Adrenal gland (tissue), 12 donors: ENCODE results near the gene ATOH8. TPM values are rescaled to one million over a fixed set of nuclear protein-coding genes. Genes with fewer than 3 reads are reported as not detected.
A peak's percentile ranks its signal among the peaks of the same experiment; 100 is the strongest.

ENCODE experiments used
- DNase-seq, 7 donors: peaks; one replicate each; pipeline ENCODE4 v3.0.0-alpha.2; 2019 to 2020
- H3K27ac ChIP-seq, 5 donors: fragments of 200-600 bp; sonication (generic) in 4 of 5; 1 replicate in 3 of 5; 2 replicates in 2 of 5; pipeline versions ENCODE4 v1.5.1 to v1.8.0; 2016 to 2020; ENCODE audit warnings: mild to moderate bottlenecking in 1 of 5
- H3K27me3 ChIP-seq: fragments of 200-600 bp; 2 replicates; pipeline ENCODE4 v1.8.0; 2021
- H3K36me3 ChIP-seq, 2 donors: fragments of 200-600 bp; replicated peaks in 1 of 2; 1 replicate in 1 of 2; 2 replicates in 1 of 2; pipeline versions ENCODE4 v1.5.1 to v1.8.0; 2018 to 2022
- H3K4me1 ChIP-seq, 2 donors: fragments of 200-600 bp; replicated peaks in 1 of 2; 1 replicate in 1 of 2; 2 replicates in 1 of 2; pipeline versions ENCODE4 v1.5.1 to v1.8.0; 2018 to 2021
- H3K4me3 ChIP-seq, 4 donors: fragments of 200-600 bp; sonication (generic) in 3 of 4; one replicate each; pipeline ENCODE4 v1.5.1; 2016 to 2018
- H3K9me3 ChIP-seq, 3 donors: fragments of 200-600 bp; sonication (generic) in 1 of 3; replicated peaks in 1 of 3; 1 replicate in 2 of 3; 2 replicates in 1 of 3; pipeline versions ENCODE4 v1.5.1 to v1.8.0; 2016 to 2021
- CTCF ChIP-seq, 6 experiments: fragments of 450-650 bp in 4 of 6; fragments of 200-600 bp in 2 of 6; sonication (generic) in 1 of 6; IDR thresholded peaks; 1 replicate in 5 of 6; 2 replicates in 1 of 6; pipeline versions ENCODE4 v1.5.1 to v1.8.0; 2016 to 2021; ENCODE audit warnings: antibody characterized with exemption in 6 of 6, mild to moderate bottlenecking in 2 of 6, moderate library complexity in 1 of 6
- POLR2A ChIP-seq, 2 donors: fragments of 450-650 bp; IDR thresholded peaks; one replicate each; pipeline ENCODE4 v1.6.1; 2017; ENCODE audit warnings: antibody characterized with exemption in 2 of 2, mild to moderate bottlenecking in 2 of 2, moderate library complexity in 1 of 2
- WGBS, 4 donors: extraction: QIAGEN DNeasy Blood & Tissue Kit in 2 of 4; methylation state at CpG; one replicate each; pipeline versions ENCODE4 v1.1.5 to v1.1.7; 2013 to 2017; 5-methylcytosine and 5-hydroxymethylcytosine counted together
- intact Hi-C, 2 donors: fragments of 100-400 bp; cut with DNase I; formaldehyde crosslinking; loops; one replicate each; pipeline versions ENCODE4 v1.14.1 to v1.15.0; 2022 to 2023
- polyA plus RNA-seq, 3 donors: library from polyadenylated mRNA; stranded (reverse); fragments of 200-250 nt in 2 of 3; fragments of 350-450 nt in 1 of 3; fragmentation: Illumina TruSeq in 1 of 3; extraction: RNeasy Lipid Tissue Mini Kit (QIAGEN cat#74804) in 1 of 3; gene quantifications; one replicate each; pipeline ENCODE4 v1.2.3, GENCODE V29; 2013 to 2014
- total RNA-seq, 9 donors: library from RNA; depleted of rRNA in 4 of 9; stranded (reverse); fragments of >200 nt in 4 of 9; fragments of 120-200 nt in 1 of 9; fragmentation: NEBNext Ultra II Directional in 1 of 9; extraction: Animal tissue kit (Norgen Biotek cat#: 25700) in 1 of 9; gene quantifications; one replicate each; pipeline versions ENCODE4 v1.1.0 to v1.2.4, GENCODE V29; 2013 to 2023
- donor health status: healthy with polysubstance abuse.
- donor health status: Bipolar disorder and iron deficiency.
- donor health status: DM: yes; HTN: yes; CAD: no.
- donor health status: DM: no; HTN: no; CAD: no.
- donor health status: DM: no; HTN: no; CAD: no.
- donor health status: DM: yes; HTN: yes; CAD: no.

The ATOH8 gene
- total and polyA plus RNA-seq, 12 donors = 0.88 to 44.0 (median 6.0) TPM

- DNase-seq = no peak
- Histone ChIP-seq H3K27me3 (peaks cover 19% of the 10 kb centered on the region), H3K9me3 (no peaks in the 10 kb centered on the region), H3K36me3 (no peaks in the 10 kb centered on the region), H3K4me3 (peak overlapping the region in 1 of 4 donors; percentile 77), H3K27ac (peak overlapping the region in 2 of 5 donors; percentile 63 to 78), H3K4me1 (peaks cover 22 to 34% of the 10 kb centered on the region in 2 donors)
- TF ChIP-seq CTCF (IDR thresholded peaks at IDR 0.05) (no peak), POLR2A (IDR thresholded peaks at IDR 0.05) (no peak)
- WGBS, 4 donors = 23 to 33% (median 30%) methylated on average over 20 to 29 of the region's 29 CpGs
- intact Hi-C loops = loop anchor here in 1 of 2 donors (5.0 kb wide), 1 partner anchor 59 kb away; no protein-coding TSS in a partner anchor
Measured at GRCh38 chr2:85753035-85753524, 711 bp upstream of the ATOH8 start.

DNA sequence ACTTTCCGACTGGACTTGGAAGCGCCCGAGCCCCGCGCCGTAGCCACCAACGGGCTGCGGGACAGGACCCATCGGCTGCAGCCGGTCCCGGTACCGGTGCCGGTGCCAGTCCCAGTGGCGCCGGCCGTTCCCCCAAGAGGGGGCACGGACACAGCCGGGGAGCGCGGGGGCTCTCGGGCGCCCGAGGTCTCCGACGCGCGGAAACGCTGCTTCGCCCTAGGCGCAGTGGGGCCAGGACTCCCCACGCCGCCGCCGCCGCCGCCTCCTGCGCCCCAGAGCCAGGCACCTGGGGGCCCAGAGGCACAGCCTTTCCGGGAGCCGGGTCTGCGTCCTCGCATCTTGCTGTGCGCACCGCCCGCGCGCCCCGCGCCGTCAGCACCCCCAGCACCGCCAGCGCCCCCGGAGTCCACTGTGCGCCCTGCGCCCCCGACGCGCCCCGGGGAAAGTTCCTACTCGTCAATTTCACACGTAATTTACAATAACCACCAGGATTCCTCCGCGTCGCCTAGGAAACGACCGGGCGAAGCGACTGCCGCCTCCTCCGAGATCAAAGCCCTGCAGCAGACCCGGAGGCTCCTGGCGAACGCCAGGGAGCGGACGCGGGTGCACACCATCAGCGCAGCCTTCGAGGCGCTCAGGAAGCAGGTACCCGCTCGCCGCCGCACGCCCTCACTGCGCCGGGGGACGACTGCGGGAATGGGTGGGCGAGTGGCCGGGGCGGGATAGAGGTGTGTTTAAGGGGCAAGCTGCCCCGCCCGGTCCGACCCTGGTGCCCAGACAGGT, 713 bp downstream of the ATOH8 start:
- H3K9me3 ChIP-seq = no peaks in the 10 kb centered on the region
- H3K4me3 ChIP-seq = peak overlapping the region in 2 of 4 donors; percentile 33 to 77
- peak in 2 of 6 experiments; percentile 4 to 24 for TF ChIP-seq CTCF (IDR thresholded peaks at IDR 0.05)
- no peak for TF ChIP-seq POLR2A (IDR thresholded peaks at IDR 0.05)
- intact Hi-C loops = loop anchor here in 1 of 2 donors (5.0 kb wide), 1 partner anchor 58 kb away; no protein-coding TSS in a partner anchor
- H3K36me3 ChIP-seq = no peaks in the 10 kb centered on the region
- 0 to 1% (median 0%) methylated on average over 1 to 93 of the region's 93 CpGs for WGBS, 4 donors
- peak overlapping the region in 2 of 5 donors; percentile 63 to 78 for H3K27ac ChIP-seq
- peaks cover 19% of the 10 kb centered on the region for H3K27me3 ChIP-seq
- peaks cover 22 to 34% of the 10 kb centered on the region in 2 donors for H3K4me1 ChIP-seq
- peak in 3 of 7 donors; percentile 28 to 34 (median 31) for DNase-seq

GRCh38 chr2:85755122-85756027, 1.6 kb downstream of the ATOH8 start:
- peaks cover 22 to 34% of the 10 kb centered on the region in 2 donors for H3K4me1 ChIP-seq
- DNase-seq = no peak
- H3K27me3 ChIP-seq = peaks cover 19% of the 10 kb centered on the region
- H3K9me3 ChIP-seq = no peaks in the 10 kb centered on the region
- H3K36me3 ChIP-seq = no peaks in the 10 kb centered on the region
- 3 to 7% (median 3%) methylated on average over 11 to 33 of the region's 33 CpGs for WGBS, 4 donors
- H3K27ac ChIP-seq = peak overlapping the region in 1 of 5 donors; percentile 0
- intact Hi-C loops = no loop called here
- TF ChIP-seq CTCF (IDR thresholded peaks at IDR 0.05) (no peak), POLR2A (IDR thresholded peaks at IDR 0.05) (no peak)
- H3K4me3 ChIP-seq = peak overlapping the region in 2 of 4 donors; percentile 33 to 77

- no peak overlapping the region for H3K27ac ChIP-seq
- no peak for DNase-seq
- peaks cover 19% of the 10 kb centered on the region for H3K27me3 ChIP-seq
- WGBS, 4 donors = 72 to 100% (median 89%) methylated on average over 3 to 6 of the region's 6 CpGs
- H3K4me3 ChIP-seq = peak overlapping the region in 1 of 4 donors; percentile 77
- TF ChIP-seq CTCF (IDR thresholded peaks at IDR 0.05) (no peak), POLR2A (IDR thresholded peaks at IDR 0.05) (no peak)
- peaks cover 15 to 34% of the 10 kb centered on the region in 2 donors for H3K4me1 ChIP-seq
- no peaks in the 10 kb centered on the region for H3K9me3 ChIP-seq
- H3K36me3 ChIP-seq = no peaks in the 10 kb centered on the region
- intact Hi-C loops = no loop called here
Measured at GRCh38 chr2:85756195-85756594, 2.4 kb downstream of the ATOH8 start.
